Occipital lobe (tissue), 2 donors: Measurements from ENCODE around the gene REST. TPM values are rescaled to one million over a fixed set of nuclear protein-coding genes. Genes with fewer than 3 reads are reported as not detected.
"Not testable (repeated sequence)": the region's sequence is repeated elsewhere in the genome, so short reads cannot be mapped to it uniquely, and the experiment has no call there.

Source experiments
- DNase-seq: peaks from one replicate; lab custom pipeline; 2025; lab: John Stamatoyannopoulos, UW
- total RNA-seq: library from RNA; depleted of rRNA; stranded (reverse); fragments of >200 nt; gene quantifications from one replicate; pipeline ENCODE4 v1.2.3, GENCODE V29; 2014

REST gene
- 7.8 TPM for total RNA-seq

DNA sequence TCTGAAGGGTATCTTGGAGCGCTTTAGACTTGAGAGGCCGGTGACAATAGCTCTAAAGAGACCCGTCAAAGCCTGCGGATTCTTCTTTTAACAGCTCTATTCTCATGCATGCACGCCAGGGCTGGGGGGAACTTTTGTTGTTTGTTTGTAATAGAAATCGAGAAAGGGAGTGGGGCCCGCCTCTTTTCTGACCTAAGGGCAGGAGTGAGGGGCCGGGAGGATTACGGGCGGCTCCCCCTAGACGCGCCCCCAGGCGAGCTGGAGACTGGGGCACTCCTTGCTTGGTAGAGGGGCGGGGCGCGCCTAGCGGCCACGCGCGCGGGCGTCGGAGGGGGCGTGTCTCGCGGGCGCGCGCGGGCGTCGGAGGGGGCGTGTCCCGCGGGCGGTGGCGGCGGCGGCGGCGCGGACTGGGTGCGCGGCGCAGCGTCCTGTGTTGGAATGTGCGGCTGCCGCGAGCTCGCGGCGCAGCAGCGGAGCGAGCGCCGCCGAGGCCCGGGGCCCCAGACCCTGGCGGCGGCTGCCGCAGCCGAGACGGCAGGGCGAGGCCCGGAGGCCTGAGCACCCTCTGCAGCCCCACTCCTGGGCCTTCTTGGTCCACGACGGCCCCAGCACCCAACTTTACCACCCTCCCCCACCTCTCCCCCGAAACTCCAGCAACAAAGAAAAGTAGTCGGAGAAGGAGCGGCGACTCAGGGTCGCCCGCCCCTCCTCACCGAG is at the start of gene REST:
Gene REST (plus strand): TSS at position 412 of the 717 bp plus-strand sequence. CDS start 2,739 bp downstream, outside the sequence.
- peak; percentile 27 for DNase-seq

GRCh38 chr4:56859841-56860240 is 47.9 kb upstream of the REST start:
- DNase-seq = no peak

- no peak for DNase-seq
Measured at GRCh38 chr4:56860781-56861180, 46.9 kb upstream of the REST start.

GRCh38 chr4:56861360-56861759 is 46.3 kb upstream of the REST start:
- no peak for DNase-seq

- no peak for DNase-seq
Measured at GRCh38 chr4:56863441-56864139, 44.1 kb upstream of the REST start.

DNA sequence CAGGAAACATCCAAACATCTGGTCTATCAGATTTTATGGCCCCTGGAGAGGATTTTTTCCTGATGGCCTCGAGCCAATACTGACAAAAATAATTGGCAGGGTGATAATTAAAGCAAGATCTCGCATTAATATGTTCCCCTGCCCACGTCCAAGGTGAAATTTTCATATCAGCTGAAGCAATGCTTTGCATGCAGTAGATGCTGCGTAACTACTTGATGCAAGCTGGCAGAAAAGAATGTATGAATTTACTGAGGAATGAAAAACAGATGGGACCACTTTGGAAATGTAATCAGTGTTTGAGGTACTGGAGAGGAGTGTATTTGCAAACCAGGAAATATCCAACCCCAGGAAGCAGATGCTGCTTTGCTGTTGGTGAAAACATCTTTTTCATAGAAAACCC is 36.8 kb upstream of the REST start:
- no peak for DNase-seq

- DNase-seq = no peak
Measured at GRCh38 chr4:56871371-56871866, 36.3 kb upstream of the REST start.

GRCh38 chr4:56874166-56874565 is 33.5 kb upstream of the REST start:
- no peak for DNase-seq

GRCh38 chr4:56874923-56875322 is 32.8 kb upstream of the REST start:
- DNase-seq = no peak

DNA sequence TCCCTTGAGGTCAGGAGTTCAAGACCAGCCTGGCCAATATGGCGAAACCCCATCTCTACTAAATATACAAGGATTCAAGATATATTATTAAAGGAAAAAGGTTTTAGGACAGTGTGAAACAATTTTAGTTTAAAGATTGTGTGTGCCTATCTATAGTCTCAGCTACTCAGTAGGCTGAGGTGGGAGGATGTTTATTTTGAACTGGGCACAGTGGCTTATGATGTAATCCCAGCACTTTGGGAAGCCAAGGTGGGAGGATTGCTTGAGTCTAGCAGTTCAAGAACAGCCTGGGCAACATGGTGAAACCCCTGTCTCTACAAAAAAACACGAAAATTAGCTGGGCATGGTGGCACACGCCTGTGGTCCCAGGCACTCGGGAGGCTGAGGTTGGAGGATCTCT is 31.4 kb upstream of the REST start:
- DNase-seq = no peak

- DNase-seq = no peak
Measured at GRCh38 chr4:56879996-56880395, 27.7 kb upstream of the REST start.

- no peak for DNase-seq
Measured at GRCh38 chr4:56880572-56880971, 27.1 kb upstream of the REST start.

GRCh38 chr4:56884511-56884910 is 23.2 kb upstream of the REST start:
- DNase-seq = not testable (repeated sequence)

GRCh38 chr4:56892691-56893090 is 15.0 kb upstream of the REST start:
- no peak for DNase-seq

GRCh38 chr4:56897842-56898241 is 9.9 kb upstream of the REST start:
- DNase-seq = not testable (repeated sequence)

DNA sequence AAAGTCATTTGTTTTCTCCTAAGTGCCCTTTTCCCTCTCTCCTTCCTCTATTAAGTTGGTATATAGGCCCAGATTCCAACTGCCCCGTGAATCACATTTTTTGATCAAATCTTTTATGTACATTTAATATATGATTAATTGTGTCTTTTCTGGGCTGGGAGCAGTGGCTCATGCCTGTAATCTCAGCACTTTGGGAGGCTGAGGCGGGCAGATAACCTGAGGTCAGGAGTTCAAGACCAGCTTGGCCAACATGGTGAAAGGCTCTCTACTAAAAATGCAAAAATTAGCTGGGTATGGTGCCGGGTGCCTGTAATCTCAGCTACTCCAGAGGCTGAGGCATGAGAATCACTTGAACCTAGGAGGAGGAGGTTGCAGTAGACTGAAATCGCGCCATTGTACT is 7.5 kb upstream of the REST start:
- not testable (repeated sequence) for DNase-seq

- DNase-seq = no peak
Measured at GRCh38 chr4:56902703-56903102, 5.0 kb upstream of the REST start.

DNA sequence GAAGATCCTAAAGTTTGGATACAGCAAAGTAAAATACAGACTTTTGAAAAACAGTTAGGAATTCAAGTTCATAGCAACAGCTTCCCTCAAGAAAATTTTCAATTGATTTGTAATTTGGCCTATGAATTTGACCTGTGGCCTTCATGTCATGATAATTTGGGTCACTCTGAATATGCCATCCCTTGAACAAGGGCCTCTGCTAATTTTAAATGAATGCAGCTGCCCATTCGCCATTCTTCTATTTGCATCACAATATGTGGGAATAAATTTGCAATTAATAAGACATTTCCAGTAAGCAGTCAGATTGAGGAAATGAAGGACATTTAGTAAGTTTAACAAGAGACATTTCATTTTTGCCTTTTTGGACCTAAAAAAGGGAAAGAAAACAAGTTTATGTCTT is 1.9 kb upstream of the REST start:
- no peak for DNase-seq

DNA sequence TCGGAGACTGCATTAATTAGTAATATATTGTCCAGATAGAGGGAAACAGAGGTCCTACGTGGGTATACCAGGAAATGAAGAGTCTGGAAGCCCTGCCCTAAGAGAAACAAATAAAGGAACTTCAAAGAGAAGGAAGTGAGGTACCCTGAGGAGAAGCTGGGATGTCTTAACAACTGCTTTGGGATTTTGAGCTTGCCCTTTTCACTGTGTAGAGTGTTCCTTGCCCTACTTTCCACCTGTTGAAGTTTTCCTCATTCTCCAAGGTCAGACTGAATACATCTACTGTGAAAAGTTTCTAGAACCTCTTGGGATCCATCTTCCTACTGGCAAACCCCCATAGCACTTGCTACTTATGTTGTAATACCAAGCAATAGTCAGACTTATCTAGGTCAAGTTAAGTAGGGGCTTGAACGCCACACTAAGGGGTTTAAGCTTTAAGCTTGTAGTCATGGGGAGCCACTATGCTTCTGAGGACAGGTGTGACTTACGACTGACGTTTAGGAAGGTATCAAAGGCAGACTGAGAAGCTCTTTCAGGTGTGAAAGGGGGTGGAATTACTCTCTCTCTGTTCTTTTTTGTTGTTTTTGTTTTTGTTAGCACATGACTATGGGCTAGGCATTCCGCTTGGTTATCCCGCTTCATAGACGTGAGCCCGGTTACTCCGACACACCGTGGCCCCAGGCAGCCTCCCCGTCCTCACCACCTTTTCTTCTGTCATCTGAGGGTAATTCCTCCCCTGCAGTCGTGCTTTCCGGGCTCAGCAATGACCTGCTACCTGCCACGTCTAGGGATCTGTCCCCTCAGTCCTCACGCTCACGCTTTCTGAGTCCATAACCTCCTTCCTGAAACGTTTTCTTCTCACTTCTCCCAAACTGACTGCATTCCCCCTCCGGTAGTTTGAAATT is 959 bp upstream of the REST start:
- no peak for DNase-seq

GRCh38 chr4:56908206-56909085 is 746 bp downstream of the REST start:
- DNase-seq = no peak
